DMS114 treated with DMSO at 0.1 percent for 48 hours (cell line): ENCODE data around the gene FAM131B.
A peak's percentile ranks its signal among the peaks of the same experiment; 100 is the strongest.

Experiments used
- DNase-seq: peaks from one replicate; lab custom pipeline; 2025; ENCODE audit not compliant: unreplicated experiment; lab: John Stamatoyannopoulos, UW

Gene FAM131B

GRCh38 chr7:143383642-143383957 is 21.1 kb upstream of the FAM131B start:
- no peak for DNase-seq

GRCh38 chr7:143382791-143383641 is 20.5 kb upstream of the FAM131B start:
- no peak for DNase-seq

GRCh38 chr7:143382126-143382790 is 19.7 kb upstream of the FAM131B start:
- DNase-seq = no peak

- no peak for DNase-seq
These were observed 19.1 kb upstream of the FAM131B start for GRCh38 chr7:143381427-143382125.

- DNase-seq = peak; percentile 78
These were observed 18.3 kb upstream of the FAM131B start, which contains the start of gene ZYX for GRCh38 chr7:143380646-143381426. ZYX (plus strand) TSS chr7:143381345; CDS start chr7:143381572, 227 bp downstream.

GRCh38 chr7:143380260-143380645 is 17.7 kb upstream of the FAM131B start:
- peak; percentile 67 for DNase-seq

- DNase-seq = peak; percentile 67
These were observed 17.2 kb upstream of the FAM131B start for GRCh38 chr7:143379611-143380259.

GRCh38 chr7:143376396-143376795 is 13.9 kb upstream of the FAM131B start:
- DNase-seq = no peak

GRCh38 chr7:143375298-143376034 is 13.0 kb upstream of the FAM131B start:
- DNase-seq = no peak

GRCh38 chr7:143374561-143374960 is 12.0 kb upstream of the FAM131B start:
- no peak for DNase-seq

- no peak for DNase-seq
These were observed 10.8 kb upstream of the FAM131B start for GRCh38 chr7:143373255-143373794.

- DNase-seq = no peak
These were observed 9.6 kb upstream of the FAM131B start for GRCh38 chr7:143372070-143372469.

GRCh38 chr7:143369678-143370651 is 7.5 kb upstream of the FAM131B start:
- DNase-seq = no peak

- no peak for DNase-seq
These were observed 5.9 kb upstream of the FAM131B start for GRCh38 chr7:143368387-143368786.

GRCh38 chr7:143367972-143368371 is 5.5 kb upstream of the FAM131B start:
- DNase-seq = no peak

- no peak for DNase-seq
These were observed 764 bp upstream of the FAM131B start for GRCh38 chr7:143363016-143363937.

GRCh38 chr7:143361552-143362130 is 872 bp downstream of the FAM131B start:
- no peak for DNase-seq
